ENCODE measurements around the gene FRMD1.
A peak's percentile ranks its signal among the peaks of the same experiment; 100 is the strongest.
"Not testable (repeated sequence)": the region's sequence is repeated elsewhere in the genome, so short reads cannot be mapped to it uniquely, and the experiment has no call there.

The FRMD1 gene

DNA sequence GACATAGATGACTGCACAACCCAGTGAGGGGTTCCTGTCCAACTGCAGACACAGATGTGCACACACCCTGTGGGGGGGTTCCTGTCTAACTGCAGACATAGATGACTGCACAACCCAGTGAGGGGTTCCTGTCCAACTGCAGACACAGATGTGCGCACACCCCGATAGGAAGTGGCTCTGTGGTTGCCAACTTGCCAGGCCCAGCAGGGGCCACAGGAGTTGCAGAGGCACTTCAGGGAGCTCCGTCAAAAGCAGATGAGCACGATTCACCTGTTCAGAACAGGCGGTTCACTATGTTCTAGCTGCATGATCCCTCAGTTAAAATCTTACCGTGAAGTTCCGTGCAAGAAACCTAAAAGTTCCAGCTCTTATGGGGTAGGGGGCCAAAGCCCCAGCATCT is 1.6 kb downstream of the FRMD1 start:
- DNase-seq (ENCODE audit: low read depth, low spot score); H3K36me3 ChIP-seq (ENCODE audit: control insufficient read depth, insufficient read depth, low read length); H3K4me1 ChIP-seq (ENCODE audit: control insufficient read depth, insufficient read depth, low read length); H3K27ac ChIP-seq (ENCODE audit: low read length); H3K4me3 ChIP-seq (ENCODE audit: low read length); H3K27me3 ChIP-seq (ENCODE audit: control insufficient read depth, insufficient read depth, low read length); H3K9me3 ChIP-seq (ENCODE audit: control insufficient read depth, insufficient read depth, low read length): not testable (repeated sequence)
- WGBS (ENCODE audit: insufficient coverage, insufficient read length): no CpG with 5 or more reads among the region's 7 CpGs

DNA sequence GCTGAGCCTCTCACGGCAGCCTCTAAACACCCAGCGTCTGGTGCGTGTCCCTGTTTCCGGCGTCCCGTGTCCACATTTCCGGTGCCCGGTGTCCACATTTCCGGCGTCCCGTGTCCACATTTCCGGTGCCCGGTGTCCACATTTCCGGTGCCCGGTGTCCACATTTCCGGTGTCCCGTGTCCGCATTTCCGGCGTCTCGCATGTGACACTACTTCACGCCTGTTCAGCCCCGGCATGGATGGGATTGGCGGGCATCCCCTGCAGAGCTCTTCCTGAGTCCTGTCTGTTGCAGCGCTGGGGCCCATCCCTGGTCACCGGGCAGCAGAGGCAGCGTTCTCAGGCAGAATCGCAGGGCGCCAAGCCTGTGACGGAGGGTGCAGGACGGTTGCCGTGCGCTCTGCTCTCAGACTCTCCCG is 3.2 kb downstream of the FRMD1 start:
- H3K27me3 ChIP-seq (ENCODE audit: control insufficient read depth, insufficient read depth, low read length): no peaks in the 10 kb centered on the region
- no peak overlapping the region for H3K27ac ChIP-seq (ENCODE audit: low read length)
- DNase-seq (ENCODE audit: low read depth, low spot score): no peak
- peaks cover 3% of the 10 kb centered on the region; the same call in 1 of the 2 replicates for H3K4me1 ChIP-seq (ENCODE audit: control insufficient read depth, insufficient read depth, low read length)
- no CpG with 5 or more reads among the region's 34 CpGs for WGBS (ENCODE audit: insufficient coverage, insufficient read length)
- no peaks in the 10 kb centered on the region for H3K36me3 ChIP-seq (ENCODE audit: control insufficient read depth, insufficient read depth, low read length)
- H3K9me3 ChIP-seq (ENCODE audit: control insufficient read depth, insufficient read depth, low read length): no peaks in the 10 kb centered on the region
- H3K4me3 ChIP-seq (ENCODE audit: low read length): no peak overlapping the region

DNA sequence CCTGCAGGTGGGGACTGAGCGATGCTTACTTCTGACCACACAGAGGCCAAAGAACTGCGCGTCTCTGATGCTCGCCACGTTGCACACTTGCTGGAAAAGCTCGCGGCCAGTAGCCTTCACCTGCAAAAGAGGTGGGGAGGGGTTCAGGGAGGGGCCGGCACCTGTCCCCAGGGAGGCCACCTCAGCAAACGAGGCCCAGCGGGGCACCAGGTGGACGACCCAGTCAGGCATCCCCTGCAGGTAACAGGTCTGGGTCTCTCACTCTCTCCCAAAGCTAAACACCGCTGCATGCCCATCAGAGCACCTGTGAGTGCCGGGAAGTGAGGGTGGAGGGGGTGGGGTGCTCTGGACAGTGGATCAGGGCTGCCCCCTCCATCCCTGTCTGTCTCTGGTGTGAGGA is 3.8 kb downstream of the FRMD1 start:
- Histone ChIP-seq H3K27me3 (ENCODE audit: control insufficient read depth, insufficient read depth, low read length) (no peaks in the 10 kb centered on the region), H3K4me3 (ENCODE audit: low read length) (no peak overlapping the region), H3K36me3 (ENCODE audit: control insufficient read depth, insufficient read depth, low read length) (no peaks in the 10 kb centered on the region), H3K27ac (ENCODE audit: low read length) (no peak overlapping the region), H3K9me3 (ENCODE audit: control insufficient read depth, insufficient read depth, low read length) (no peaks in the 10 kb centered on the region), H3K4me1 (ENCODE audit: control insufficient read depth, insufficient read depth, low read length) (peaks cover 3% of the 10 kb centered on the region; the same call in 1 of the 2 replicates)
- WGBS (ENCODE audit: insufficient coverage, insufficient read length): no CpG with 5 or more reads among the region's 13 CpGs
- no peak for DNase-seq (ENCODE audit: low read depth, low spot score)

- H3K4me1 ChIP-seq (ENCODE audit: control insufficient read depth, insufficient read depth, low read length): peaks cover 3% of the 10 kb centered on the region; the same call in 1 of the 2 replicates
These were observed 4.9 kb downstream of the FRMD1 start for GRCh38 chr6:168073937-168074730.

DNA sequence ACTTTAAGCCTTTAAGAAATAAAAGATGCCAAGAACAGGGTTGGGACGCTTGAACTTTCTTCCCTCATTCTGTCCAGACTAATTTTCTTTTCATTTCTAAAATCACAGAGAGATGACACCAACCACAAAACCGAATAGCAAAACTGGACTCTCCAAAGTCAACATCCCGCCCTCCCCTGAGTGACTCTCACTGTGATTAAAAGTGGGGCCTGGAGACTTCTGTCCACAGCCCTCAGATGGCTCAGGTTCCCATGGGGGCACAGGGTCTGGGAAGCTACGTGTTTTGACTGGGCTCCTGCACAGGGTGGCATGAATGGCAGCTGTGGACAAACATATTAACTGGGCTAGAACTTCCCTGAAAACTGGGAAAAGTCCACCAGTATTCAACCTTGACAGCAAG is 6.3 kb downstream of the FRMD1 start:
- Histone ChIP-seq H3K4me3 (ENCODE audit: low read length) (no peak overlapping the region), H3K27ac (ENCODE audit: low read length) (no peak overlapping the region), H3K36me3 (ENCODE audit: control insufficient read depth, insufficient read depth, low read length) (no peaks in the 10 kb centered on the region), H3K27me3 (ENCODE audit: control insufficient read depth, insufficient read depth, low read length) (no peaks in the 10 kb centered on the region), H3K4me1 (ENCODE audit: control insufficient read depth, insufficient read depth, low read length) (peaks cover 3% of the 10 kb centered on the region; the same call in 1 of the 2 replicates), H3K9me3 (ENCODE audit: control insufficient read depth, insufficient read depth, low read length) (no peaks in the 10 kb centered on the region)
- no CpG with 5 or more reads among the region's 4 CpGs for WGBS (ENCODE audit: insufficient coverage, insufficient read length)
- DNase-seq (ENCODE audit: low read depth, low spot score): no peak

More at GRCh38 chr6:168073937-168074730, 4.9 kb downstream of the FRMD1 start:
- Histone ChIP-seq H3K27me3 (ENCODE audit: control insufficient read depth, insufficient read depth, low read length) (no peaks in the 10 kb centered on the region), H3K27ac (ENCODE audit: low read length) (no peak overlapping the region), H3K4me3 (ENCODE audit: low read length) (no peak overlapping the region), H3K9me3 (ENCODE audit: control insufficient read depth, insufficient read depth, low read length) (no peaks in the 10 kb centered on the region), H3K36me3 (ENCODE audit: control insufficient read depth, insufficient read depth, low read length) (no peaks in the 10 kb centered on the region)
- no peak for DNase-seq (ENCODE audit: low read depth, low spot score)
- no CpG with 5 or more reads among the region's 13 CpGs for WGBS (ENCODE audit: insufficient coverage, insufficient read length)

GRCh38 chr6:168072261-168072660 is 6.8 kb downstream of the FRMD1 start:
- H3K27ac ChIP-seq (ENCODE audit: low read length): no peak overlapping the region
- DNase-seq (ENCODE audit: low read depth, low spot score): no peak
- WGBS (ENCODE audit: insufficient coverage, insufficient read length): no CpG with 5 or more reads among the region's 24 CpGs

DNA sequence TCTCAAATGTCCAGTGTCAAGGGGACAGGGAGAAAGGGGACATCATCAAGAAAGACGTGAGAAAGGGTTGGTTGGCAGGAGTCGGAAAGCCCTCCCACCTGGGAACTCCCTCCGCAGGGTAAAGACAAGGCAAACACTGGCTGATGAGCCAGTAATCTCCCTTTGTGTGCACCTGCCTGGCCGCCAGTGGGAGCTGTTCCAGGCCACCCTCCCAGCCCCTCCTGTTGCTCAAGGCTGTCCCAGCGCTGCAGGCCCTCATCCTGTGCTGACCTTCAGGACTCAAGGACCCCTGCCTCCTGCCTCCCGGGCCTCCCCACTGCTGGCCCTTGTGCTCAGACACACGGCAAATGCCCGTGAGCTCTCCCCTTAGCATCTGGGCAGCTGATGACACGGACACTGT is 7.4 kb downstream of the FRMD1 start:
- no peaks in the 10 kb centered on the region for H3K27me3 ChIP-seq (ENCODE audit: control insufficient read depth, insufficient read depth, low read length)
- no peaks in the 10 kb centered on the region for H3K9me3 ChIP-seq (ENCODE audit: control insufficient read depth, insufficient read depth, low read length)
- WGBS (ENCODE audit: insufficient coverage, insufficient read length): no CpG with 5 or more reads among the region's 9 CpGs
- H3K27ac ChIP-seq (ENCODE audit: low read length): no peak overlapping the region
- DNase-seq (ENCODE audit: low read depth, low spot score): peak; percentile 52
- H3K4me1 ChIP-seq (ENCODE audit: control insufficient read depth, insufficient read depth, low read length): peaks cover 3% of the 10 kb centered on the region; the same call in 1 of the 2 replicates
- H3K36me3 ChIP-seq (ENCODE audit: control insufficient read depth, insufficient read depth, low read length): no peaks in the 10 kb centered on the region
- no peak overlapping the region for H3K4me3 ChIP-seq (ENCODE audit: low read length)

More at GRCh38 chr6:168072261-168072660, 6.8 kb downstream of the FRMD1 start:
- H3K27me3 ChIP-seq (ENCODE audit: control insufficient read depth, insufficient read depth, low read length): no peaks in the 10 kb centered on the region
- no peaks in the 10 kb centered on the region for H3K9me3 ChIP-seq (ENCODE audit: control insufficient read depth, insufficient read depth, low read length)
- H3K4me3 ChIP-seq (ENCODE audit: low read length): no peak overlapping the region
- peaks cover 3% of the 10 kb centered on the region; the same call in 1 of the 2 replicates for H3K4me1 ChIP-seq (ENCODE audit: control insufficient read depth, insufficient read depth, low read length)
- no peaks in the 10 kb centered on the region for H3K36me3 ChIP-seq (ENCODE audit: control insufficient read depth, insufficient read depth, low read length)

DNA sequence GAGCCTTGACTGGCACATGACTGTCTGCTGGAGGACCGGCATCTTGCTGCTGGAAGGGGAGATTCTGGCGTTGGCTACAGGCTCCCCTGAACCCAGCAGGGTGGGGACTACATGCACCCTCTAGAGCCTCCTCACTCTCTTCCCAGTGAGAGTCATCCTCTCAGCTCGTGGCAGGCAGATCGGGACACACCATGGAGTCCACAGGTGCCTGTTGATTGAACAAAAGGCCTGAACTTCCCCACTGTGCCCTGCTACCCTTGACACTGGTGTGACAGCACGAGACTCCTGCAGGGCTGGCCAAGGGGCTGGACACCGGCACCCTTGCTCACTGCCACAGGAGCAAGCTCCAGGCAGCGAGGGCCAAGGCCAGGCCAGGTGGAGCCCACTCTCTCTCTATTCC is 8.2 kb downstream of the FRMD1 start:
- Histone ChIP-seq H3K27ac (ENCODE audit: low read length) (no peak overlapping the region), H3K27me3 (ENCODE audit: control insufficient read depth, insufficient read depth, low read length) (no peaks in the 10 kb centered on the region), H3K36me3 (ENCODE audit: control insufficient read depth, insufficient read depth, low read length) (no peaks in the 10 kb centered on the region), H3K4me3 (ENCODE audit: low read length) (no peak overlapping the region), H3K4me1 (ENCODE audit: control insufficient read depth, insufficient read depth, low read length) (peaks cover 3% of the 10 kb centered on the region; the same call in 1 of the 2 replicates), H3K9me3 (ENCODE audit: control insufficient read depth, insufficient read depth, low read length) (no peaks in the 10 kb centered on the region)
- DNase-seq (ENCODE audit: low read depth, low spot score): no peak
- WGBS (ENCODE audit: insufficient coverage, insufficient read length): no CpG with 5 or more reads among the region's 7 CpGs

- Histone ChIP-seq H3K9me3 (ENCODE audit: control insufficient read depth, insufficient read depth, low read length) (no peaks in the 10 kb centered on the region), H3K4me3 (ENCODE audit: low read length) (no peak overlapping the region), H3K4me1 (ENCODE audit: control insufficient read depth, insufficient read depth, low read length) (peaks cover 3% of the 10 kb centered on the region; the same call in 1 of the 2 replicates), H3K27me3 (ENCODE audit: control insufficient read depth, insufficient read depth, low read length) (no peaks in the 10 kb centered on the region), H3K27ac (ENCODE audit: low read length) (no peak overlapping the region), H3K36me3 (ENCODE audit: control insufficient read depth, insufficient read depth, low read length) (no peaks in the 10 kb centered on the region)
- no CpG with 5 or more reads among the region's 24 CpGs for WGBS (ENCODE audit: insufficient coverage, insufficient read length)
- DNase-seq (ENCODE audit: low read depth, low spot score): no peak
These were observed 11.8 kb downstream of the FRMD1 start for GRCh38 chr6:168067081-168067759.

DNA sequence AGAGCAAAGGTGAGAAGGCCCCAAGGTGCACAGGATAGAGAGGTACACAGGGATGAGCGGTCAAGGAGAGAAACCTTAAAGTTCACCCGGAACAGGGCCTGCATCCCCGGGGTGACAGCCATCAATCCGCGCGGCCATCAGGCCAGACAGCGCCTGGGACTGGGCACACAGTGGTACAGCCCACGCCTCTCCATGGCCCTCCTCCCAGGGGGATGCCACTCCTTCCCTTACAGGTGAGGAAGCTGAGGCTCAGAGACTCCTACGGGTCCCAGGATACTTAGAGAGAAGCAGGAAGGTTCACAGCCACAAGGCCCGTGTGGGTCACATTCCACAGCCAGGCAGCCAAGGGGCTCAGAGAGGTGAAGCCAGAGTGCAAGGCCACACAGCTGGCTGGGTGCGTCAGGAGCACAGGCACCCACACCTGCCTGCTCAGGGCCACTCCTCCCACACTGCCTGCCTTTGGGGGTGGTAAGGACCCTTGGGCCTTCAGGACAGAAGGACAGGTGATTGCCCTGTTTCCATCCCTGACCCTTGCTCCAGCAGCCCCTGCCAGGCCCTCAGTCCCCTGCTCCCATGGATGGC is 14.7 kb downstream of the FRMD1 start:
- no CpG with 5 or more reads among the region's 11 CpGs for WGBS (ENCODE audit: insufficient coverage, insufficient read length)

More for the DNA sequence above, 14.7 kb downstream of the FRMD1 start:
- Histone ChIP-seq H3K9me3 (ENCODE audit: control insufficient read depth, insufficient read depth, low read length) (no peaks in the 10 kb centered on the region), H3K4me3 (ENCODE audit: low read length) (no peak overlapping the region), H3K4me1 (ENCODE audit: control insufficient read depth, insufficient read depth, low read length) (no peaks in the 10 kb centered on the region), H3K27me3 (ENCODE audit: control insufficient read depth, insufficient read depth, low read length) (no peaks in the 10 kb centered on the region), H3K27ac (ENCODE audit: low read length) (no peak overlapping the region), H3K36me3 (ENCODE audit: control insufficient read depth, insufficient read depth, low read length) (no peaks in the 10 kb centered on the region)
- DNase-seq (ENCODE audit: low read depth, low spot score): no peak
